ENCODE data around the gene LRRFIP1.
"Not testable (repeated sequence)": the region's sequence is repeated elsewhere in the genome, so short reads cannot be mapped to it uniquely, and the experiment has no call there.

Gene LRRFIP1

GRCh38 chr2:237732070-237732469, 104.7 kb downstream of the LRRFIP1 start:
- DNase-seq, result no peak

DNA sequence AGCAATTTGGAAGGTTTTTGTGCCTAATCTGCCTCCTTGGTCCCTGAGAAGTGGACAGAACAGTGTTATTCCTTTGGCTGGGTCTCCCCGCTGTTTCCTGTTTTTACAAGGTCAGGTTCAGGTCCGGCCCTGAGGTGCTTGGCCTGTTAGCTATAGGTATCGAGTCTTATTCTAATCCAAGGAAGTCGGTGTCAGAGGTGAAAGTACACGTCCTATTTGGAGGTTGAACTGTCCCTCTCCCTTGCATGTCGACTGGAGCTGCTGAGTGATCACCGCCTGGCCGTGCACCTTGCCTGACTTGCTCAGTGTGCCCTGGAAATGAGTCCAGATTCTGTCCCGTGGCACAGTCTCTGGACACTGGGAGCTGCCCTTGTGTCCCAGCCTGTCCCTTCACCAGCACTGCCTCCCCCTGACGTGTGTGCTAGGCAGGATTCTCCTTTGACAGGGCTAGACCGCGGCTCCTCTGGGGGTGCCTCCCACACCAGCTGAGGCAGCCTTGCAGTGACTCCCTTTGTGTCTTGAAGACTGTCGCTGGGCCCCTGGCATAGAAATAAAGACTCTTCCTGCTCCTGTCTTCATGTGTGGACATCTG, 105.5 kb downstream of the LRRFIP1 start:
- no peak for DNase-seq

- no peak for DNase-seq
These were observed 106.4 kb downstream of the LRRFIP1 start for GRCh38 chr2:237733677-237734300.

DNA sequence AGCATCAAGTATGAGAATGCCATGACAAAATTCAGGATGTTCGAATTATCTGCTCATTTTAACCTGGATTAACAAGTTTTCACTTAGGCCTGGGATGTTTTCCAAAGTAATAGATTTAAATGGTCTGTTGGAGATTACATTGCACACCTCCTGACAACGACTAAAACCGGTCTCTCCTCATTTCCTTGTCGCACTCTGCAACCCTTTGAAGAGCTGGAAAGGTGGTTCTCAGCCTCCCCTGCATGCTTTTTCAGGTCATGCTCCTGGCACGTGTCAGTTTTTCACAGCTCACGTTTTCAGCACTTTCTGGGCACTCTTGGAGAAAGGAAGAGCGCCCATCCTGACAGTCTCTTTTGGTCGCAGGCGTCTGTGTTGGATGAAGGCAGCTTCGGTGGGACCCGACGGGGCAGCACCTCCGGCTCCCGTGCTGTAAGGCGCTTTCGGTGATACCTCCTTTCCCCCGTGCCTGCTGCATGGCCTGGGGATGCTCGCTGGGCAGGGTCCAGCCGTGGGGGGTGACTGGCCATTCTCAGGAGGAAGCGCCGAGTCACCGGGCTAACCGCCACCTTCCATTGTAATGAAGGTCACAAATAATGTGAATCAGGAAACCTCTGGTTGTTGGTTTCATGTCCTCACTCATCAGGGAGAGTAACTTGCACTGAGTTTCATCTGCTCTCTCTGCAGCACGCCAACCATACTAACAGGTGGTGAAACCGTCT, 107.7 kb downstream of the LRRFIP1 start:
- DNase-seq, result no peak

GRCh38 chr2:237735798-237736197, 108.4 kb downstream of the LRRFIP1 start:
- no peak for DNase-seq

- DNase-seq, result no peak
These were observed 109.4 kb downstream of the LRRFIP1 start for GRCh38 chr2:237736783-237737182.

DNA sequence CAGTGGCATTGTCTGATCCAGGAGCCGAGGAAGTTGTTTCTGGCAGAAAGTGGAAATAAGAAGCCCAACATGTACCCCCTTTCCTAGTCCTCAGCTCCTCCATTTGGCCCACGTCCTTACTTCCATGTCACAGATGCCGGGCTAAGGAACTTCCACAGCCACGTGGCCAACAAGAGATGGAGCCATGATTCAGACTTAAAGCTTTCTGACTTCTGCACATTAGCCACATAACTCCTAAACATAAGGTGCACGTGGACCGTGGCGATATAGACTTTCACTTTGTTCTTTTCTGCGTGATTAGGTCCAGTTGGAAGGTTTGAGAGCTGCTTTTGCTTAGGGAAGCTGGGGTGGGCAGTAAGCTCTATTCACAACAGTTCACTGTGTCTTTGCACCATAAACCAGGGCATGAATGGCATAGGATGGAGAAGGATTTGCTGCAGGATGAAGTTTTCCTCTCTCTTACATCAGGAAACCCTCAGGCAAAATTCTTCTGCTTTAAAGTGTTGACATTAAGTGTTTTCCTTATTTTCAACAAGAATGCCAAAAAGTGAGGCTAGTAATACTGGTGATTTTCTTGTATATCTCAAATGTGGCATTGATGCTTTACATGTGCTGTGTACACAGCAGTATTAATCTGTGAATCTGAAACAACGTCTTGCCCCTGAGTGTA, 109.9 kb downstream of the LRRFIP1 start:
- DNase-seq, result no peak

- no peak for DNase-seq
These were observed 110.9 kb downstream of the LRRFIP1 start for GRCh38 chr2:237738255-237738654.

DNA sequence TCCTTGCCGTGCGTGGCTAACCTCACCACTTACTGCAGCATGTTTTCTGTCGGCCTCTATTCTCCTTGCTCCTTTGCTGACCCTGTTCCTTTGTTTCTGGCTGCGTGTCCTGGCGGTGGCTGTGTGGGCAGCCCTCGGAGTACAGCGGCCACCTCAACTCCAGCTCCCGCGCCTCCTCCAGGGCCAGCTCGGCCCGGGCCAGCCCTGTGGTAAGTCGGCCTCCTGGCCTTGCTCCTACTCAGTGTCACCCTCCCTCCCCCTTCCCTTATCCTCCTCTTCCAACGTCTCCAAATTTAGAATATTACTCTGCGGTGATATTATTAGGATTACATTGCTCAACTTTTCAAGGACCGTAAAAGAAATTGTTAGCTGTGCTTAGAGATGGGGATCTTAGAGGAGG, 111.7 kb downstream of the LRRFIP1 start:
- DNase-seq, result no peak

- no peak for DNase-seq
These were observed 114.8 kb downstream of the LRRFIP1 start for GRCh38 chr2:237742191-237742590.

GRCh38 chr2:237742614-237743013, 115.2 kb downstream of the LRRFIP1 start:
- no peak for DNase-seq

DNA sequence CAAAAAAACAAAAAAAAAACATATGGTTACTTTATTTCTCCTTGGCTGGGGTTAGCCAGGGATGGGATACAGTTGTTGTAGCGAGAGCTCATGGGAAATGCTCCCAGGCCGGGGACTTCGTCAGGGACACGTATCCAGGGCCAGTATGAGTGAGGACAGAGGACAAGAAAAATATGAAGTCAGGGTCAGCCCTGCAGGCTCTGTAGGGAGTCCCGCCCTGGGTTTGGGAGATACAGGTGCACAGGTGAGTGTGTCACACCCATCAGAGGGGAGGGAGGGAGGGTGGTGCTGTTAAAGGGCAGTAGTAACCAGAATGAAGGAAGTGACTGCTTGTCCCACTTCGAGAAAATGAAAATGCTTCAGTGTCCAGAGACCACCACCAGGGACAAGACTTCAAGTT, 115.6 kb downstream of the LRRFIP1 start:
- no peak for DNase-seq

DNA sequence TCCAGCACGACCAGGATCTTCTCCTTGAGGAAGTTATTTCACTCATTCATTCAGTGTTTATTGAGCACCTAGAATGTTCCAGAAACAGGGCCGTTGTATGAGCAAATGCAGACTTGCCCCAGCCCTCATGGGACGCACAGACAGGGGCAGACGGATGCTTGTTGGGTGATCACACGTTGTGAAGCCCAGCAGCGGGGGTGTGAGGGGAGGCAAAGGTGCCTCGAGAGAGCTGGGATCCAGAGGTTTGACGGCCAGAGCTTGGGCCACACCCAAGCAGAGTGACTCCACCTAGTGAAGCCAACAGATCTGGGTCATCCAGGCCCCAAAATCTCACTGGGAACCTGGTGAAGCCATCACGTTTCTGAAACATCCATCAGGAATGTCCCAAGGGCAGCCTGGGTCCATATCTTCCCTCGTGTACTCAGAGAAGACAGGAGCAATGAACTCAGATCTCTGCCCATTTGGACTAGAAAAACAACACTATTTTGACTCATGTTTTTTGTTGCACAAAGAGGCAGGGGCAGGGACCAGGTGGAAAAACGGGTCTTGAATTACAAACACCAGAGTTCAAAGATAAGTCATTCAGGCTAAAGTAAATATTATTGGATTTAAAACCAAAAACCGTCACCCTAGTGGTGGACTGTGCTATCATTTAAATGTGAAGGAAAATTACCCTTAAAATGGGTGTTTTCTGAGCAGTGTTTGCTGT, 116.3 kb downstream of the LRRFIP1 start:
- DNase-seq, result no peak

DNA sequence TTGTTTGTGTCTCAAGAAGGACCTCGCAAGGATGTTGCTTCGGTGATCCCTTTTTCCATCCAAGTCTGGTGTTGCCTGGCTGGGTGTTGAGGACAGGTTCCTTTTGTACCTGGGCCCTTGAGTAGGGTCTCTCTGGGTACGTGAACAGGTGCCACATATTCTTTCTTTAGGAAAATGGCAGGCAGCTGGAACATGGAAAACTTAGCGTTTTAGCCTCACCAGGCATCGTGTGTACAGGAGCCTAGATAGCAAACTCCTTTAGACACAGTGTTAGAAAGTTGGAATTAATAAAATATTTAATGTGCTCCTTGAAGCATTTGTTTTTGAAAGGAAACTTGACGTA, 116.9 kb downstream of the LRRFIP1 start:
- no peak for DNase-seq

DNA sequence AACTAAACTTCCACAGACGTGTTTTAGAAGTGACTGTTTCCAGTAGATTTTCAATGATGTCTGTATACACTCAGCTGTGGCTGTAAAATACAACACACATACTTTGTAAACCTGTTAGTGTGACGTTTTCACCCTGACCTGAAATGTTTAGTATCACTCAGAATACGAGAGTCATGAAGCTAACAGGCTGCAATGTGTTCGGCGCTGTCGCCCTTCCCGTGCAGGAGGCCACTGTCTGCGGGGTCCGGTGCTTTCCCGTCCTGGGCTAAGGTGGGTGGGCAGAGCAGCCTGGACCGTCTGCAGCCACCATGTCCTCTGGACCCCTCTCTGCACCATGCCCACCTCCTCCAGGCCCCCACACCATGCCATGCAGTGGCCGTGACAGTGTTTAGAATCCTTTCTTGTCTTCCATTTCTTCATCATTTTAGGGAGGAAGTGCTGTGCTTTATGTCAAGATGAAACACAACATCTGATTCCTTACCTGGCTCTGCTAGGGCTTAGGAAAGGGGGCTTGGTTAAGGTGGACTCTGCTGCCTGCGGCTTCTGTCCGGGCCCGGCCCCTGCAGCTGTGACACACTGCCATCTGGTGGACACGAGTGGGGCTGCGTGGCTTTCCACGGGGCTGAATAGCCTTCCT, 117.3 kb downstream of the LRRFIP1 start:
- peak; percentile 18 for DNase-seq

DNA sequence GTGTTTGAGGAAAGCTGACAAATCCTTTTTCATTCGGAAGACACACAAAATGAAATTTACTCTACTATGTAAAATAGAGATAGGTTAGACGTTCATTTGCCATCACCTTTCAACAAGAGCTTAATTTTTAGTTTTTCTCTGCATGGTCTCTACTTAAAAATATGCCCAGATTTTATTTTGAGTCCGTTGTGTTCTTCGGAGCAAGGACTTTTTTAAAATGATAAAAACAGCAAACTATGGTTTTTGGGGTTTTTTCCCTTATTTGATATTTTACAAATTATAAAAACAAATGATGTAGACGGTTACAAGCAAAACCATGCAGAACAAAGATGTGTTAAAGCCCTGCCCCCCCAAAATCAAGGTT, 117.8 kb downstream of the LRRFIP1 start:
- no peak for DNase-seq

DNA sequence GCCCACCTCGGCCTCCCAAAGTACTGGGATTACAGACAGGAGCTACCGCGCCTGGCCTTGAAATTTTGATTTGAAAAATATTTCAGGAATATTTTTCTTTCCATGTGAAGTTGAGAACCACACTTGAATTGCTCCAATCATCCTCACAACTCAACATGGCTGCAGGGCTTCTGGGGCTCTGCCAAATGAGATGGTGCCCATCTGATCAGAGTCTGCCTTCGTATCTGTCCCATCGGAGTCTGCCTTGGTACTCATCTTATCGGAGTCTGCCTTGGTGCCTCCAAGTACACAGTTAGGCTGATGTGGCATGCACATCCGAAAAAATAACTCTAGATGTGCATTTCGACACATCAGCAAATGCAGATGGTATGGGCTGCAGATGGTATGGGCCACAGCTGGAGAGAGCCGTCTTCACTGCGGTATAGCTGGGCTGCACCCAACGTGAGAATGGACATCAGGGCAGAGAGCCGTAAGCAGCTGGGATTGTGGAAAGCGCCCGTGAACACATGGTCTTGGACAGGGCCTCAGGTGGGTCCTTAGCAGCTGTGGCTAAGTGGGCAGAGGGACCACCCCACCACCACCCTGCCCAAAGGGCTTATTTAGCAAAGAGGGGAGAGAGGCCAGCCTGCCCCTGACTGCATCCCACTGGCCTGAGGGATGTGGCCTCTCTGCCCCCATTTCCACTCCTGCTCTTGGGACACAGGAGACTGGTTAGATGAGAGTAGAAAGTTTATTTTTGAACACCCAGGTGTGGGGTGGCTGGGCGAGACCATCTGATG, 119.1 kb downstream of the LRRFIP1 start:
- no peak for DNase-seq

GRCh38 chr2:237747189-237747588, 119.8 kb downstream of the LRRFIP1 start:
- DNase-seq, result no peak

GRCh38 chr2:237749002-237749401, 121.6 kb downstream of the LRRFIP1 start:
- no peak for DNase-seq

DNA sequence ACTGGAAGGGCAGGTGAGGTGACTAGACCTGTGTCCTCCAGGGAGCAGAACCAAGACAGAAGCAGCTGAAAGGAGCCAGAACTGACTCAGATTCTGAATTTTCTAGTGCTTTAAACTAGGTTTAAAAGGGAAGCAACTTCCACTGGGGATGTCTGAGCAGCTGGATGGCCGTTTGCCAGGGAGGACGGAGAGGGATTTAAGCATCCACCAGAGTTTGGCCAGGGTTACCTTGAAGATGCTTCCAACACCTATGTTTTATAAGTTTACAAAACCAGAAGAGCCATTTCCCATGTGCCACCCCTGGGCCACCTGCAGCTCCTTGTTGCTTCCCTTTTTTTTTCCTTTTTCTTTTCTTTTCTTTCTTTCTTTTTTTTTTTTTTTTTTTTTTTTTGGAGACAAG, 122.6 kb downstream of the LRRFIP1 start:
- DNase-seq, result no peak

DNA sequence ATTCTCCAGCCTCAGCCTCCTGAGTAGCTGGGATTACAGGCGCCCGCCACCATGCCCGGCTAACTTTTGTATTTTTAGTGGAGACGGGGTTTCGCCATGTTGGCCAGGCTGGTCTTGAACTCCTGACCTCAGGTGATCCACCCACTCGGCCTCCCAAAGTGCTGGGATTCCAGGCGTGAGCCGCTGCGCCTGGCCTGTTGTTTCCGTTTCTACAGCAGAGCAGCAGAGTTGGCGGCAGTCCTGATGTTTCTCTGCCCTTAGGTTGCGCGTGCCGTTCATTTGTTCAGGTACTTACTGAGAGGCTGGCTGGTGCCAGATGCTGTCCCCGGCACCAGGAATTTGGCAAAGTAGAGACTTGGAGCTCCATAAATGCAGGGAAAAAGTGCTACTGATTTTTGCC, 123.1 kb downstream of the LRRFIP1 start:
- not testable (repeated sequence) for DNase-seq

DNA sequence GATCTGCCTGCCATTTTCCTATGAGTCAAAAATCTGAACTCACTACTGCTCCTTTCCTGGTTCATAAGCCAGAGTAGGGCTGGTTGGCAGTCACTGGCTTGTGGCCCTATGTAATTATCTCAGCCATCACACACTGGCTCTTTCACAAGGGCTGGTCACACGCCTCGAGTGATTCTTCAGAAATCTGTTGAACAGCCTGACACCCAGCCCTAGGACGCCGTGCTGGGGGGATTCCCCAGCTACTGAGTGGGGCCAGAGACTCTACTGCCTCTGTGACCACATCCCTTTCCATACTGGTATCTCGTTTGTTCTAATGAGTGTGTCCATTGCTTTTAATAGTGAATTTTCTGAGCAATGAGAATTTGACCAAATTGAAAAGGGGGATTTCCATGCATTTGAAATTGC, 125.4 kb downstream of the LRRFIP1 start:
- DNase-seq, result no peak
